ENCODE results near the gene CAMK1D.

Gene CAMK1D

GRCh38 chr10:12559578-12560178, 210.3 kb downstream of the CAMK1D start:
- Histone ChIP-seq H3K4me3 (ENCODE audit: low read depth, low read length) (no peak overlapping the region), H3K9me3 (ENCODE audit: severe bottlenecking) (no peaks in the 10 kb centered on the region), H3K27ac (no peak overlapping the region), H3K27me3 (ENCODE audit: insufficient read depth, low read depth, severe bottlenecking) (no peaks in the 10 kb centered on the region), H3K36me3 (no peaks in the 10 kb centered on the region)
- TF ChIP-seq, protein P1, sequence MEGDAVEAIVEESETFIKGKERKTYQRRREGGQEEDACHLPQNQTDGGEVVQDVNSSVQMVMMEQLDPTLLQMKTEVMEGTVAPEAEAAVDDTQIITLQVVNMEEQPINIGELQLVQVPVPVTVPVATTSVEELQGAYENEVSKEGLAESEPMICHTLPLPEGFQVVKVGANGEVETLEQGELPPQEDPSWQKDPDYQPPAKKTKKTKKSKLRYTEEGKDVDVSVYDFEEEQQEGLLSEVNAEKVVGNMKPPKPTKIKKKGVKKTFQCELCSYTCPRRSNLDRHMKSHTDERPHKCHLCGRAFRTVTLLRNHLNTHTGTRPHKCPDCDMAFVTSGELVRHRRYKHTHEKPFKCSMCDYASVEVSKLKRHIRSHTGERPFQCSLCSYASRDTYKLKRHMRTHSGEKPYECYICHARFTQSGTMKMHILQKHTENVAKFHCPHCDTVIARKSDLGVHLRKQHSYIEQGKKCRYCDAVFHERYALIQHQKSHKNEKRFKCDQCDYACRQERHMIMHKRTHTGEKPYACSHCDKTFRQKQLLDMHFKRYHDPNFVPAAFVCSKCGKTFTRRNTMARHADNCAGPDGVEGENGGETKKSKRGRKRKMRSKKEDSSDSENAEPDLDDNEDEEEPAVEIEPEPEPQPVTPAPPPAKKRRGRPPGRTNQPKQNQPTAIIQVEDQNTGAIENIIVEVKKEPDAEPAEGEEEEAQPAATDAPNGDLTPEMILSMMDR (IDR thresholded peaks at IDR 0.05; ENCODE audit: low read depth, low read length): no peak
- DNase-seq: no peak

- H3K27me3 ChIP-seq (ENCODE audit: insufficient read depth, low read depth, severe bottlenecking): no peaks in the 10 kb centered on the region
- H3K36me3 ChIP-seq: no peaks in the 10 kb centered on the region
- H3K27ac ChIP-seq: no peak overlapping the region
- H3K4me3 ChIP-seq (ENCODE audit: low read depth, low read length): no peak overlapping the region
- TF ChIP-seq, protein P1 (IDR thresholded peaks at IDR 0.05; ENCODE audit: low read depth, low read length): no peak
- no peaks in the 10 kb centered on the region for H3K9me3 ChIP-seq (ENCODE audit: severe bottlenecking)
- DNase-seq: no peak
These were observed 212.0 kb downstream of the CAMK1D start for GRCh38 chr10:12561307-12561706.

- H3K9me3 ChIP-seq (ENCODE audit: severe bottlenecking): no peaks in the 10 kb centered on the region
- H3K36me3 ChIP-seq: no peaks in the 10 kb centered on the region
- TF ChIP-seq, protein P1 (IDR thresholded peaks at IDR 0.05; ENCODE audit: low read depth, low read length): no peak
- DNase-seq: no peak
- H3K27me3 ChIP-seq (ENCODE audit: insufficient read depth, low read depth, severe bottlenecking): no peaks in the 10 kb centered on the region
- no peak overlapping the region for H3K4me3 ChIP-seq (ENCODE audit: low read depth, low read length)
- H3K27ac ChIP-seq: no peak overlapping the region
These were observed 212.4 kb downstream of the CAMK1D start for GRCh38 chr10:12561720-12562119.

- Histone ChIP-seq H3K27ac (no peak overlapping the region), H3K9me3 (ENCODE audit: severe bottlenecking) (no peaks in the 10 kb centered on the region), H3K4me3 (ENCODE audit: low read depth, low read length) (no peak overlapping the region), H3K36me3 (no peaks in the 10 kb centered on the region), H3K27me3 (ENCODE audit: insufficient read depth, low read depth, severe bottlenecking) (no peaks in the 10 kb centered on the region)
- DNase-seq: no peak
- TF ChIP-seq, protein P1 (IDR thresholded peaks at IDR 0.05; ENCODE audit: low read depth, low read length): no peak
These were observed 214.1 kb downstream of the CAMK1D start for GRCh38 chr10:12563489-12563888.

GRCh38 chr10:12564173-12564572, 214.8 kb downstream of the CAMK1D start:
- DNase-seq: no peak
- no peaks in the 10 kb centered on the region for H3K36me3 ChIP-seq
- H3K27ac ChIP-seq: no peak overlapping the region
- H3K9me3 ChIP-seq (ENCODE audit: severe bottlenecking): no peaks in the 10 kb centered on the region
- H3K27me3 ChIP-seq (ENCODE audit: insufficient read depth, low read depth, severe bottlenecking): no peaks in the 10 kb centered on the region
- no peak overlapping the region for H3K4me3 ChIP-seq (ENCODE audit: low read depth, low read length)
- TF ChIP-seq, protein P1 (IDR thresholded peaks at IDR 0.05; ENCODE audit: low read depth, low read length): no peak

Data from WERI-Rb-1 (cell line).